Heart right ventricle (tissue), 16 donors: ENCODE results near the gene OR8B12. TPM values are rescaled to one million over a fixed set of nuclear protein-coding genes. Genes with fewer than 3 reads are reported as not detected.

Source experiments
- ATAC-seq, 8 donors: fragments of 200-7000 bp; cut with Tn5 transposase; one replicate each; pipeline ENCODE4 v1.9.1; 2020; ENCODE audit warnings: mild to moderate bottlenecking in 8 of 8, moderate library complexity in 8 of 8, moderate number of reproducible peaks in 1 of 8
- DNase-seq, 2 donors: peaks; one replicate each; pipeline ENCODE4 v3.0.0-alpha.2; 2020
- H3K27ac ChIP-seq, 10 donors: fragments of 200-600 bp; sonication (generic) in 2 of 10; one replicate each; pipeline versions ENCODE4 v1.5.0 to v1.8.0; 2020 to 2022; ENCODE audit warnings: mild to moderate bottlenecking in 3 of 10
- H3K27me3 ChIP-seq, 7 donors: fragments of 200-600 bp; one replicate each; pipeline ENCODE4 v1.8.0; 2021 to 2022; ENCODE audit warnings: mild to moderate bottlenecking in 2 of 7
- H3K36me3 ChIP-seq, 9 donors: fragments of 200-600 bp; sonication (generic) in 1 of 9; one replicate each; pipeline versions ENCODE4 v1.5.0 to v1.8.0; 2020 to 2022; ENCODE audit warnings: mild to moderate bottlenecking in 2 of 9
- H3K4me1 ChIP-seq, 9 donors: fragments of 200-600 bp; sonication (generic) in 1 of 9; one replicate each; pipeline versions ENCODE4 v1.5.0 to v1.8.0; 2020 to 2022; ENCODE audit warnings: mild to moderate bottlenecking in 4 of 9
- H3K4me3 ChIP-seq, 10 donors: fragments of 200-600 bp; sonication (generic) in 2 of 10; one replicate each; pipeline versions ENCODE4 v1.5.0 to v1.8.0; 2020 to 2022; ENCODE audit warnings: mild to moderate bottlenecking in 7 of 10, moderate library complexity in 2 of 10
- H3K9me3 ChIP-seq, 11 donors: fragments of 200-600 bp in 10 of 11; sonication (generic) in 2 of 11; one replicate each; pipeline versions ENCODE4 v1.5.0 to v1.8.0; 2013 to 2022; ENCODE audit warnings: mild to moderate bottlenecking in 2 of 11, control low read depth in 1 of 11, moderate library complexity in 1 of 11
- CTCF ChIP-seq, 9 donors: fragments of 200-600 bp; sonication (generic) in 2 of 9; IDR thresholded peaks; one replicate each; pipeline versions ENCODE4 v1.5.0 to v1.8.0; 2021 to 2022; ENCODE audit warnings: antibody characterized with exemption in 9 of 9, mild to moderate bottlenecking in 5 of 9, moderate library complexity in 1 of 9
- WGBS, 2 donors: extraction: QIAGEN DNeasy Blood & Tissue Kit; methylation state at CpG; one replicate each; pipeline ENCODE4 v1.1.7; 2013; ENCODE audit warnings: inconsistent platforms in 1 of 2; 5-methylcytosine and 5-hydroxymethylcytosine counted together
- intact Hi-C, 10 donors: fragments of 100-400 bp; cut with DNase I; formaldehyde crosslinking; loops; one replicate each; pipeline versions ENCODE4 v1.11.1 to v1.14.2; 2022
- polyA plus RNA-seq, 2 donors: library from polyadenylated mRNA; stranded (reverse); fragments of 200-250 nt; gene quantifications; one replicate each; pipeline ENCODE4 v1.2.3, GENCODE V29; 2013
- total RNA-seq, 10 donors: library from RNA; stranded (reverse); fragmentation: NEBNext Ultra II Directional in 3 of 10; extraction: Animal tissue kit (Norgen Biotek cat#: 25700) in 3 of 10; gene quantifications; one replicate each; pipeline versions ENCODE4 v1.2.1 to v1.2.4, GENCODE V29; 2021 to 2023
- donor health status: Arrhythmogenic right ventricular cardiomyopathy.
- donor health status: ischemic (EF 13 %, LVEDD 7.1; RV severe dilation, severe dysfunction).
- donor health status: healthy with polysubstance abuse.
- donor health status: DM: no; HTN: yes; CAD: no.
- donor health status: DM: no; HTN: no; CAD: no.
- donor health status: ischemic (EF 25% LVEDD 6.9; RV normal size, moderate dysfunction).
- donor health status: ischemic (EF 25% LVEDD 5.7; RV mildly dilated, moderate dysfunction).
- donor health status: healthy.
- donor health status: DM: yes; HTN: yes; CAD: no.
- donor health status: Ischemic cardiomyopathy.
- donor health status: ischemic (EF 35%, LVEDD 5.7; RV mildly dilated, moderate dysfunction).
- donor health status: nonischemic (EF 11% LVEDD 7.7; RV severe dilation, severe dysfunction).
- donor health status: DM: yes; HTN: yes; CAD: no.
- donor health status: PGD.
- donor health status: ischemic (EF 29% LVEDD 5.4; RV normal size, mild dysfunction).
- donor health status: nonischemic (EF 23%, LVEDD 6.1; RV moderate dilation, normal function).

The OR8B12 gene
- total and polyA plus RNA-seq, 12 donors = not detected

GRCh38 chr11:124534051-124534450, 9.4 kb downstream of the OR8B12 start:
- 86 to 92% methylated on average over 2 of the region's 2 CpGs for WGBS, 2 donors
- peaks cover 0 to 2% (median 0%) of the 10 kb centered on the region in 11 donors for H3K9me3 ChIP-seq
- H3K36me3 ChIP-seq = no peaks in the 10 kb centered on the region
- DNase-seq (no peak), ATAC-seq (no peak)
- no peak for TF ChIP-seq CTCF (IDR thresholded peaks at IDR 0.05)
- peaks cover 0 to 20% (median 6%) of the 10 kb centered on the region in 9 donors for H3K4me1 ChIP-seq
- no peak overlapping the region for H3K27ac ChIP-seq
- H3K4me3 ChIP-seq = no peak overlapping the region
- H3K27me3 ChIP-seq = no peaks in the 10 kb centered on the region
- intact Hi-C loops = no loop called here

DNA sequence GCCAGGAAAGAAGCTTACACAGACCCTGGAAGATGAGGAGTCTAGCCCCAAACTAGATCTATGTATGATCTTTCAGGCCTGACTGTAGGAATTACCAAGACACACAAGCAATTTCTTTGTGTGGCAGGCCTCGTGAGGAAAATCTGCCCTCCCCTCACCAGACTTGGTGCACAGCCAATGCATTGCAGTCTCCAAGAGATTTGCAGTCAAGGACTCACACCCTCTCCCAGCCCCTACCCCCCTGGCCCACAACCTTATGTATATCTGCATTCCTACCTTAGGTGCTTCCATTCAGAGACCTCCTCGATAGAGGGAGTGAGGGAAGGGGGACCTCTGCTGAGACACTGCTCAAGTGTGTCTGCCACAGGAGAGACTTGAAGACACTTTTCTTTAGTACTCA, 9.8 kb downstream of the OR8B12 start:
- no peak for TF ChIP-seq CTCF (IDR thresholded peaks at IDR 0.05)
- DNase-seq (no peak), ATAC-seq (no peak)
- 54 to 70% methylated on average over 2 of the region's 2 CpGs for WGBS, 2 donors
- Histone ChIP-seq H3K9me3 (peaks cover 0 to 5% (median under 1%) of the 10 kb centered on the region in 11 donors), H3K27ac (no peak overlapping the region), H3K27me3 (no peaks in the 10 kb centered on the region), H3K36me3 (no peaks in the 10 kb centered on the region), H3K4me3 (no peak overlapping the region), H3K4me1 (peaks cover 0 to 20% (median 6%) of the 10 kb centered on the region in 9 donors)
- intact Hi-C loops = no loop called here

DNA sequence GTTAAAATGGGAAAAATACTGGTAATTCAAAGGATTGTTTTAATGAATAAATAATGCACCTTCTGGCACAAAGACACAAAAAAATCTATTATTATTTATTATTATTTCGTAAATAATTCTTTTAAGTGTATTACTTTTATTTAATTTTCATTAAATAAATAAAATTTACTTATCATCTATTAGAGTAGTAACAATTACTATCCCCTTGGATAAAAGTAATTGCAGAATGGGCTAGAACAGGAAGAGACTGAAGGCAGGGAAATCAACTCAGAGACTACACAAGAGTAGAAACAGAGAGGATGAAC, 23.0 kb downstream of the OR8B12 start:
- no peaks in the 10 kb centered on the region for H3K9me3 ChIP-seq
- WGBS, 2 donors = 80 to 86% methylated on average over 1 of the region's 1 CpG
- intact Hi-C loops = no loop called here
- H3K27me3 ChIP-seq = no peaks in the 10 kb centered on the region
- H3K4me1 ChIP-seq = peaks cover 0 to 10% (median 6%) of the 10 kb centered on the region in 9 donors
- no peak for TF ChIP-seq CTCF (IDR thresholded peaks at IDR 0.05)
- no peak overlapping the region for H3K4me3 ChIP-seq
- H3K36me3 ChIP-seq = no peaks in the 10 kb centered on the region
- DNase-seq = no peak
- no peak overlapping the region for H3K27ac ChIP-seq
- no peak for ATAC-seq

DNA sequence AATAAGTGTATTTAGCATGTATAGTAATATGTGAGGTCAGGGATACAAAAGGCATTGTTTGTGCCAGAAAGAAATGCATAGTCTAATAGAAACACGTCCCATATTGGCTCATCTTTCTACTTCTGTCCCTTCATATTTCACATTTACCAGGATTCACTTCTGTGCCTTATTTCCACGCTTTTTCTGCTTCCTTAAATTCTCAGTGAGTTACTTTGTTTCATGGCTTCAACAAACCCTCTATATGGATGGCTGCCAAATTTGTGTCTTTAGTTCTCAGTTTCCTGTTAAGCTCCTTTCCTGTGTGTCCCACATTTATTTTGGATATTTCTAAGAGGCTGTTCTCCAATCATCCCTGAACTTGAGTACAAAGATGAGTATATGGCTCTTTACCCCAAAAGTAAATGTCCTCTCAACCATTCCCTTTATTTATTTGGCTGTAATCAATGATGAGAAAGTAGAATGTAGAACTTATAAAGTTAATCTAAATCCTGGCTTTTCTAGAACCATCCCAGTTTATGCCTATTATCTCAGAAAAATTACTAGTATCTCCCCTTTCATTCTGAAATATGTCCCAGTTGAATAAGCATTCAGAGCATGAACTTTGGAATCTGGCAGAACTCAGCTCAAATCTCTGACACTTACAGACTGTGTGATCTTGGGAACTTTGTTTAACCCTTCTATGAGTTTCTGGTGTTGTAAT, 23.5 kb downstream of the OR8B12 start:
- H3K36me3 ChIP-seq = no peaks in the 10 kb centered on the region
- intact Hi-C loops = no loop called here
- H3K4me1 ChIP-seq = peaks cover 0 to 10% (median 6%) of the 10 kb centered on the region in 9 donors
- no peak overlapping the region for H3K4me3 ChIP-seq
- DNase-seq = no peak
- H3K27ac ChIP-seq = no peak overlapping the region
- no peak for TF ChIP-seq CTCF (IDR thresholded peaks at IDR 0.05)
- ATAC-seq = no peak
- WGBS, 2 donors = 26 to 31% methylated on average over 2 of the region's 2 CpGs
- peaks cover 0 to 2% (median 0%) of the 10 kb centered on the region in 7 donors for H3K27me3 ChIP-seq
- H3K9me3 ChIP-seq = no peaks in the 10 kb centered on the region
